Neural crest cell (in vitro differentiated cells): ENCODE measurements around the gene KCNK4. TPM values are rescaled to one million over a fixed set of nuclear protein-coding genes. Genes with fewer than 3 reads are reported as not detected.
"Not testable (repeated sequence)": the region's sequence is repeated elsewhere in the genome, so short reads cannot be mapped to it uniquely, and the experiment has no call there.

Experiments
- DNase-seq: peaks from one replicate; pipeline ENCODE4 v3.0.0; 2021; ENCODE audit warnings: low read depth, mixed read lengths, low spot score
- H3K27ac Mint-ChIP-seq: one replicate; pipeline ENCODE4 v1.8.0; 2021; ENCODE audit warnings: mild to moderate bottlenecking, mixed read lengths; ENCODE audit not compliant: unreplicated experiment
- H3K27me3 Mint-ChIP-seq: 2 replicates; pipeline ENCODE4 v1.8.0; 2021; ENCODE audit warnings: low read depth, mild to moderate bottlenecking, mixed read lengths
- H3K36me3 Mint-ChIP-seq: 2 replicates; pipeline ENCODE4 v1.8.0; 2021; ENCODE audit warnings: low read depth, mild to moderate bottlenecking, mixed read lengths
- H3K4me1 Mint-ChIP-seq: 2 replicates; pipeline ENCODE4 v1.8.0; 2021; ENCODE audit warnings: mixed read lengths
- H3K4me3 Mint-ChIP-seq: one replicate; pipeline ENCODE4 v1.8.0; 2021; ENCODE audit warnings: mild to moderate bottlenecking, mixed read lengths
- H3K9me3 Mint-ChIP-seq: 2 replicates; pipeline ENCODE4 v1.8.0; 2021; ENCODE audit warnings: mixed read lengths
- total RNA-seq: library from RNA; stranded (reverse); gene quantifications from 2 replicates; pipeline ENCODE4 v1.2.1, GENCODE V29; 2021
- TF ChIP-seq, protein P1 (sequence below): fragments of 200-600 bp; sonication (generic); conservative IDR thresholded peaks from 2 replicates; pipeline ENCODE4 v1.5.0; 2021; ENCODE audit warnings: antibody characterized with exemption, mild to moderate bottlenecking

Gene KCNK4
- total RNA-seq, 1 donor from 2014 or later: not detected

GRCh38 chr11:64314805-64315561 lies 23.9 kb downstream of the KCNK4 start:
- peak overlapping the region; percentile 79 for H3K4me3 Mint-ChIP-seq
- peaks cover 33% of the 10 kb centered on the region for H3K4me1 Mint-ChIP-seq
- no peak overlapping the region for H3K27ac Mint-ChIP-seq
- H3K27me3 Mint-ChIP-seq: no peaks in the 10 kb centered on the region
- TF ChIP-seq, protein P1, sequence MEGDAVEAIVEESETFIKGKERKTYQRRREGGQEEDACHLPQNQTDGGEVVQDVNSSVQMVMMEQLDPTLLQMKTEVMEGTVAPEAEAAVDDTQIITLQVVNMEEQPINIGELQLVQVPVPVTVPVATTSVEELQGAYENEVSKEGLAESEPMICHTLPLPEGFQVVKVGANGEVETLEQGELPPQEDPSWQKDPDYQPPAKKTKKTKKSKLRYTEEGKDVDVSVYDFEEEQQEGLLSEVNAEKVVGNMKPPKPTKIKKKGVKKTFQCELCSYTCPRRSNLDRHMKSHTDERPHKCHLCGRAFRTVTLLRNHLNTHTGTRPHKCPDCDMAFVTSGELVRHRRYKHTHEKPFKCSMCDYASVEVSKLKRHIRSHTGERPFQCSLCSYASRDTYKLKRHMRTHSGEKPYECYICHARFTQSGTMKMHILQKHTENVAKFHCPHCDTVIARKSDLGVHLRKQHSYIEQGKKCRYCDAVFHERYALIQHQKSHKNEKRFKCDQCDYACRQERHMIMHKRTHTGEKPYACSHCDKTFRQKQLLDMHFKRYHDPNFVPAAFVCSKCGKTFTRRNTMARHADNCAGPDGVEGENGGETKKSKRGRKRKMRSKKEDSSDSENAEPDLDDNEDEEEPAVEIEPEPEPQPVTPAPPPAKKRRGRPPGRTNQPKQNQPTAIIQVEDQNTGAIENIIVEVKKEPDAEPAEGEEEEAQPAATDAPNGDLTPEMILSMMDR: no peak
- no peaks in the 10 kb centered on the region for H3K9me3 Mint-ChIP-seq
- no peak for DNase-seq
- H3K36me3 Mint-ChIP-seq: no peaks in the 10 kb centered on the region

- not testable (repeated sequence) for H3K9me3 Mint-ChIP-seq, DNase-seq, H3K27me3 Mint-ChIP-seq, H3K27ac Mint-ChIP-seq, H3K36me3 Mint-ChIP-seq
- Mint-ChIP-seq H3K4me3 (peak overlapping the region; percentile 94), H3K4me1 (peaks cover 33% of the 10 kb centered on the region)
Observed at GRCh38 chr11:64315667-64316526, 24.8 kb downstream of the KCNK4 start.

GRCh38 chr11:64316672-64317324 lies 25.7 kb downstream of the KCNK4 start:
- DNase-seq: no peak

DNA sequence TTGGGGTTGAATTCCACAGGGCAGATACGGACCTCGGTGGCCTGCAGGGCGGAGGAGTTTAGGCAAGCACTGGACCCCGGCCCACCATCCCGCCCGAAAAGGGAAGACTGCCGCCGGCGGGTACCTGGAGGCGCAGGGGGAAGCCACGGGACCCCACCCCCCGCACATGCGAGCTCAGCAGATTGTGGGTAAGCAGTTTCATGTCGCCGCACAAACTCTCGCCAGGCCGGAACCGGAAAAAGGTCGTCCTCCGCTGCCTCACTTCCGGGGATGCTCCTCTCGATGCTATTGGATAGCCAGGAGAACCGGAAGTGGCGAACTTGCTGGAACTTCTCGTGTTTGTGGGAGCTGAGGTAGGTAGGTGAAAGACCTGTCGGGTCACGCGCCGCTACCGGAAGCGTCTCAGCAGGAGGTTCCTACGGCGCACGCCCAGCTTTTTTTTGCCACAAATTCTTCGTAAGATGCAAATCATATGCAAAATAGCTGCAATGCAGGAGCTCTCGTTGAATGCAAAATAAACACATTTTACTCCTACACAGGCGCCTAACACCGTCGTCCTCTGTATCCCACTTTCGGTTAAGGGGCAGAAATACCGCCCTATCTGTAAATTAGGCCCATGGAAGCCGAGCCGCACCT lies 26.3 kb downstream of the KCNK4 start, which contains the start of gene TRMT112:
TSS of gene TRMT112 (minus strand) at position 235 of the 636 bp plus-strand sequence. CDS start at position 202, 33 bp downstream.
- TF ChIP-seq, protein P1: no peak
- Mint-ChIP-seq H3K27me3 (no peaks in the 10 kb centered on the region), H3K36me3 (peaks cover 3% of the 10 kb centered on the region), H3K4me1 (peaks cover 33% of the 10 kb centered on the region), H3K27ac (peak within 1 kb of the TSS; percentile 99), H3K4me3 (peak within 1 kb of the TSS; percentile 94), H3K9me3 (no peaks in the 10 kb centered on the region)
- DNase-seq: peak; percentile 84

More at GRCh38 chr11:64316672-64317324, 25.7 kb downstream of the KCNK4 start:
- peak overlapping the region; percentile 94 for H3K4me3 Mint-ChIP-seq
- no peaks in the 10 kb centered on the region for H3K27me3 Mint-ChIP-seq
- H3K36me3 Mint-ChIP-seq: peaks cover 3% of the 10 kb centered on the region
- TF ChIP-seq, protein P1: no peak
- H3K4me1 Mint-ChIP-seq: peaks cover 33% of the 10 kb centered on the region
- H3K9me3 Mint-ChIP-seq: no peaks in the 10 kb centered on the region
- H3K27ac Mint-ChIP-seq: peak overlapping the region; percentile 99

DNA sequence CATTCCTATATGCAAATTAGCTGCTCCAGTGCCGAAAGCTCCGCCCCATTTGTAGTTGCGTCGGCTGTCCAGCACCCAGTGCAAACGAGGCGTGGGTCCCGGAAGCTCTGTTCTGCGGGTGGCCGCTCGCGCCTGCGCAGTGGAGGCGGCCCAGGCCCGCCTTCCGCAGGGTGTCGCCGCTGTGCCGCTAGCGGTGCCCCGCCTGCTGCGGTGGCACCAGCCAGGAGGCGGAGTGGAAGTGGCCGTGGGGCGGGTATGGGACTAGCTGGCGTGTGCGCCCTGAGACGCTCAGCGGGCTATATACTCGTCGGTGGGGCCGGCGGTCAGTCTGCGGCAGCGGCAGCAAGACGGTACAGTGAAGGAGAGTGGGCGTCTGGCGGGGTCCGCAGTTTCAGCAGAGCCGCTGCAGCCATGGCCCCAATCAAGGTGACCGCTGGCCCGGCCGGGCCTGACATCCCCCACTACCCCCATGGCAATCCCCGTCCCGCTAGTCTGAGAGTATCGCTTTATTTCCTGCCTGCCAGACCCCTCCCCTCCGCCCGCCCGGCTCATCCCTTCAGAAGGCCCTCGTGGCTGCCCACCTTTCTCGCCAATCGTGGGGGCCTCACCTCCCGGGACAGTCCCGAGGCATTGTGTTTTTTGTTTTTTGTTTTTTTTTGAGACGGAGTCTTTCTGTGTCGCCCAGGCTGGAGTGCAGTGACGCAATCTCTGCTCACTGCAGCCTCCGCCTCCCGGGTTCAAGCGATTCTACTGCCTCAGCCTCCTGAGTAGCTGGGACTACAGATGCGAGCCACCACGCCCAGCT lies 27.1 kb downstream of the KCNK4 start, which contains the start of gene PRDX5:
TSS of gene PRDX5 (plus strand) at position 161 of the 805 bp plus-strand sequence. CDS start at position 256, 95 bp downstream.
- Mint-ChIP-seq H3K36me3 (peaks cover 3% of the 10 kb centered on the region), H3K4me1 (peaks cover 33% of the 10 kb centered on the region), H3K9me3 (no peaks in the 10 kb centered on the region), H3K27ac (peak within 1 kb of the TSS; percentile 99), H3K4me3 (peak within 1 kb of the TSS; percentile 94), H3K27me3 (no peaks in the 10 kb centered on the region)
- TF ChIP-seq, protein P1: no peak
- DNase-seq: peak; percentile 86
